Calu3 (cell line): Measurements from ENCODE around the gene DEFB112. TPM values are rescaled to one million over a fixed set of nuclear protein-coding genes. Genes with fewer than 3 reads are reported as not detected.

Source experiments
- BruUV-seq: library from RNA; stranded (reverse); fragments of 400-500 nt; replicated peaks from 2 replicates; lab custom pipeline; 2021; lab: Mats Ljungman, UMichigan
- CTCF ChIA-PET: fragments of 300-600 bp; sonication (Branson Sonifier 250); formaldehyde crosslinking; loops from one replicate; lab custom pipeline; 2022; ENCODE audit warnings: antibody characterized with exemption; lab: Charles Lee
- DNase-seq: peaks from one replicate; pipeline ENCODE4 v3.0.0; 2022
- H3K27ac Mint-ChIP-seq: one replicate; pipeline ENCODE4 v1.8.0; 2022; ENCODE audit warnings: mixed read lengths; ENCODE audit not compliant: unreplicated experiment
- H3K27me3 Mint-ChIP-seq: one replicate; pipeline ENCODE4 v1.8.0; 2022; ENCODE audit warnings: mixed read lengths; ENCODE audit not compliant: unreplicated experiment
- H3K36me3 Mint-ChIP-seq: one replicate; pipeline ENCODE4 v1.8.0; 2022; ENCODE audit warnings: mild to moderate bottlenecking, moderate library complexity, mixed read lengths; ENCODE audit not compliant: insufficient read depth, unreplicated experiment
- H3K4me1 Mint-ChIP-seq: one replicate; pipeline ENCODE4 v1.8.0; 2022; ENCODE audit warnings: mild to moderate bottlenecking, low read depth, mixed read lengths; ENCODE audit not compliant: unreplicated experiment
- H3K4me3 Mint-ChIP-seq: one replicate; pipeline ENCODE4 v1.8.0; 2022; ENCODE audit warnings: mild to moderate bottlenecking, low read depth, moderate library complexity, mixed read lengths; ENCODE audit not compliant: unreplicated experiment
- H3K9me3 Mint-ChIP-seq: one replicate; pipeline ENCODE4 v1.8.0; 2022; ENCODE audit warnings: low read depth, mixed read lengths; ENCODE audit not compliant: unreplicated experiment
- intact Hi-C: fragments of 100-400 bp; cut with micrococcal nuclease; formaldehyde crosslinking; loops from one replicate; pipeline ENCODE4 v1.10.0; 2022; ENCODE audit not compliant: unreplicated experiment
- total RNA-seq: library from RNA; stranded (reverse); gene quantifications from 2 replicates; pipeline ENCODE4 v1.2.3, GENCODE V29; 2022
- TF ChIP-seq, protein P1 (sequence below): fragments of 200-600 bp; IDR thresholded peaks from one replicate; pipeline ENCODE4 v1.8.0; 2022; ENCODE audit warnings: antibody characterized with exemption; ENCODE audit not compliant: unreplicated experiment

DEFB112 gene
- total RNA-seq, 1 experiment from 2014 or later, result not detected

DNA sequence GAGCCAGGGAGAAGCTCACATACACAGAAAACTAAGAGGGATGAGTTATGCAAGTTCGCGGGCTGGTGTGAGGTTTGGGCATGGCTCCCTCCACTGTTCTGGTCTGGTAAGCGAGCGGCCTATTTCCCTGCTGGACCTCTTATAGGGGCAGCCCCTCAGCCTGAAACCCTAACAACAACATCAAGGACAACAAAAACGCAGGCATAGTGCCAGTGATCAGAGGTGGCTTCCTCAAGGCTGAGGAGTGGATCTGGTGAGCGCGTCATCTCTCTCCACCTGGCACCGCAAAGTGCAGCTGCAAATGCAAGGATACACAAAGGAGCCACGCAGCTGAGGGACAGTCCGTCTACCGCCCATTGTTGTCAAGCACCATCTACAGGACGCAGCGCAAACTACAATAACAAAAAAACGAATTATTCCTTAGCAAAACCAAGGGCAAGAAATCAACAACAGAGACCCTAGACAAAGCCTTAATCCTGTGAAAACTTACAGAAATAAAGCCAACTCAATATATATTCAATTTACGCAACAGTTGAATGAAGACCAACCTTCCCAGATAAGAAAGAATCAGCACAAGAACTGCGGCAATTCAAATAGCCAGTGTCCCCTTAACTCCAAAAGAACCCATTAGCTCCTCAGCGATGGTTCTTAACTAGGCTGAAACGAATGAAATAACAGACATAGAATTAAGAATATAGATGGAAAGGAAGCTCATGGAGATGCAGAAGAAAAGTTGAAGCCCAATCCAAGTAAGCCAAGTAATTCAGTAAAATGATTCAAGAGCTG lies 18.8 kb downstream of the DEFB112 start:
- CTCF ChIA-PET, result interaction anchor here (1.2 kb wide), 1 partner anchor 89 kb away, joined by 3 read pairs; no protein-coding TSS in a partner anchor
- intact Hi-C loops, result no loop called here
- Mint-ChIP-seq H3K27ac (no peak overlapping the region), H3K36me3 (no peaks in the 10 kb centered on the region), H3K4me1 (no peaks in the 10 kb centered on the region), H3K27me3 (no peaks in the 10 kb centered on the region), H3K9me3 (no peaks in the 10 kb centered on the region), H3K4me3 (no peak overlapping the region)
- DNase-seq, result no peak
- no TSS peak for BruUV-seq
- TF ChIP-seq, protein P1, sequence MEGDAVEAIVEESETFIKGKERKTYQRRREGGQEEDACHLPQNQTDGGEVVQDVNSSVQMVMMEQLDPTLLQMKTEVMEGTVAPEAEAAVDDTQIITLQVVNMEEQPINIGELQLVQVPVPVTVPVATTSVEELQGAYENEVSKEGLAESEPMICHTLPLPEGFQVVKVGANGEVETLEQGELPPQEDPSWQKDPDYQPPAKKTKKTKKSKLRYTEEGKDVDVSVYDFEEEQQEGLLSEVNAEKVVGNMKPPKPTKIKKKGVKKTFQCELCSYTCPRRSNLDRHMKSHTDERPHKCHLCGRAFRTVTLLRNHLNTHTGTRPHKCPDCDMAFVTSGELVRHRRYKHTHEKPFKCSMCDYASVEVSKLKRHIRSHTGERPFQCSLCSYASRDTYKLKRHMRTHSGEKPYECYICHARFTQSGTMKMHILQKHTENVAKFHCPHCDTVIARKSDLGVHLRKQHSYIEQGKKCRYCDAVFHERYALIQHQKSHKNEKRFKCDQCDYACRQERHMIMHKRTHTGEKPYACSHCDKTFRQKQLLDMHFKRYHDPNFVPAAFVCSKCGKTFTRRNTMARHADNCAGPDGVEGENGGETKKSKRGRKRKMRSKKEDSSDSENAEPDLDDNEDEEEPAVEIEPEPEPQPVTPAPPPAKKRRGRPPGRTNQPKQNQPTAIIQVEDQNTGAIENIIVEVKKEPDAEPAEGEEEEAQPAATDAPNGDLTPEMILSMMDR, result no peak

DNA sequence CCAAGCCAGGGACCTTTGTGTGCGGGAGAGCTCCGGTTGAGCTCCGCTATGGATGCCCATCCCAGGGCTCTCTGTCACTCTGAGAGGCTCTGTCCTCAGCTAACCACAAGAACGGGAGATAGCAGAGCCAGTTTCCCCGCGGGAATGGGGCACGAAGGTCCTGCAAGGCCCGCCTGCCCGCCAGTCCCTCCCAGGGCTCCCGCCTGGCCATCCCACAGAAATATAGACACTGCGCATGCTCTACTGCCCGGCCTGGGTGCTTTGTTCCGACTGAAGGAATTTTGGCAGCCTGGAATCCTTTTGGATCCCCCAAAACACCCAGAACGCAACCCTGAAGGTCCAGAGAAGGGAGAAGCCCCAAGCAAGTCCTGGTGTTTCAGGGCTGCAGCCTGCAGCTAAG lies 19.4 kb downstream of the DEFB112 start:
- Mint-ChIP-seq H3K9me3 (peaks cover 2% of the 10 kb centered on the region), H3K36me3 (no peaks in the 10 kb centered on the region), H3K27me3 (no peaks in the 10 kb centered on the region), H3K4me3 (no peak overlapping the region), H3K27ac (no peak overlapping the region), H3K4me1 (no peaks in the 10 kb centered on the region)
- DNase-seq, result no peak
- TF ChIP-seq, protein P1, result no peak
- intact Hi-C loops, result no loop called here
- CTCF ChIA-PET, result interaction anchor here (1.2 kb wide), 1 partner anchor 89 kb away, joined by 3 read pairs; no protein-coding TSS in a partner anchor
- BruUV-seq, result no TSS peak

DNA sequence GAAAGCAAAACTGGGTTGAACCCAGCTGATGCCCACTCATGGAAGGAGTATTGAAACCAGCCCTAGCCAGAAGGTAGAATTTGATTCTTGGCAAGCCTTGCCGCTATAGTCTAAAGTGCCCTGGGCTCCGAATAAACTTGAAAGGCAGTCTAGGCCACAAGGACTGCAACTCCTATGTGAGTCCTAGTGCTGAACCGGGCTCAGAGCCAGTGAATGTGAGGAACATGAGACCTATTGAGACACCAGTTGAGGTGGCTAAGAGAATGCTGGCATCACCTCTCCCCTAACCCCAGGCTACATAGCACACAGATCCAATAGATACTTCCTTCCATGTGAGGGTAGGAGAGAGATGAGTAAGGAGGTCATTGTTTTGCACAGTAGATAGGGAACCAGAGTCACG lies 24.5 kb downstream of the DEFB112 start:
- intact Hi-C loops, result no loop called here
- peaks cover 2% of the 10 kb centered on the region for H3K9me3 Mint-ChIP-seq
- H3K36me3 Mint-ChIP-seq, result no peaks in the 10 kb centered on the region
- no peaks in the 10 kb centered on the region for H3K27me3 Mint-ChIP-seq
- no peak for DNase-seq
- no peak overlapping the region for H3K4me3 Mint-ChIP-seq
- CTCF ChIA-PET, result no interaction called here
- BruUV-seq, result no TSS peak
- TF ChIP-seq, protein P1, result no peak
- no peak overlapping the region for H3K27ac Mint-ChIP-seq
- no peaks in the 10 kb centered on the region for H3K4me1 Mint-ChIP-seq

DNA sequence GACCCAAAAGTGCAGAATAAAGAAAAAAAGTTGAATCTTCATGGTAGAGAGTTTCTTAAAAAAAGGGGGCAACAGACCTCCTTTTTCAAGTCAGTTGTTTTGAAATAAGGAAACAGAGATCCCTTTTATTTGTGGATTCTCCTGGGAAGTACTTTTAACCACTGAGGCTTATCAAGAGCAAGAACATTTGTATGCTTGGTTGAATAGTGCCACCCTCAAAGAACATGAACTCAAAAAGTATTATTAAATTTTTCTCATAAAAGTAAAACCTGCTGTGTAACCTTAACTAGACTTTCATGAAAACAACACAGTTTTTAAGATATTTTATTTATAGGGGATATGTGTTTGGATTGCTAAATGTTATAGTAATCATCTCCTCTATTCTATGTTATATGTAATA lies 27.8 kb downstream of the DEFB112 start, which contains the start of gene DEFB110:
Gene DEFB110 (minus strand): TSS at position 101 of the 400 bp plus-strand sequence. CDS start 59 bp downstream, at position 42.
- BruUV-seq, result no TSS peak
- no peak within 1 kb of the TSS for H3K4me3 Mint-ChIP-seq
- H3K36me3 Mint-ChIP-seq, result no peaks in the 10 kb centered on the region
- no peak within 1 kb of the TSS for H3K27ac Mint-ChIP-seq
- intact Hi-C loops, result no loop called here
- DNase-seq, result no peak
- no peaks in the 10 kb centered on the region for H3K4me1 Mint-ChIP-seq
- no peaks in the 10 kb centered on the region for H3K27me3 Mint-ChIP-seq
- TF ChIP-seq, protein P1, result no peak
- peaks cover 2% of the 10 kb centered on the region for H3K9me3 Mint-ChIP-seq
- CTCF ChIA-PET, result no interaction called here
